K562 (cell line): ENCODE measurements around the gene PRSS37. TPM values are rescaled to one million over a fixed set of nuclear protein-coding genes. Genes with fewer than 3 reads are reported as not detected.

Experiments
- ATAC-seq: fragments of 200-7000 bp; cut with Tn5 transposase; 3 replicates; pipeline ENCODE4 v1.9.1; 2020; ENCODE audit warnings: moderate library complexity
- BruUV-seq: library from RNA; stranded (reverse); fragments of 400-500 nt; replicated peaks from 2 replicates; lab custom pipeline; 2021; lab: Mats Ljungman, UMichigan
- CTCF ChIA-PET: fragments of 300-600 bp; formaldehyde crosslinking; extraction: SDS; loops from one replicate; lab custom pipeline; 2021; ENCODE audit warnings: low intra/inter-chr PET ratio; lab: Yijun Ruan, JAX
- POLR2A ChIA-PET: fragments of 300-600, 350-650 bp; sonication (Branson Sonifier 250); formaldehyde crosslinking; extraction: SDS; loops from one replicate; lab custom pipeline; 2021; ENCODE audit warnings: antibody characterized with exemption, inconsistent platforms; lab: Yijun Ruan, JAX
- DNase-seq, 4 experiments: peaks; one replicate each; pipeline versions ENCODE4 v3.0.0 to v3.0.0-alpha.2; 2011 to 2018; ENCODE audit warnings: low spot score in 3 of 4, mixed read lengths in 3 of 4; ENCODE audit errors: extremely low read depth in 1 of 4
- FAIRE-seq: peaks from 2 replicates; lab custom pipeline; 2011; peaks lifted over from hg19 to GRCh38; lab: Jason Lieb, UNC
- H2AFZ ChIP-seq: 2 replicates; pipeline ENCODE4 v1.6.0; 2011; ENCODE audit warnings: low read depth, low read length, control low read depth, inconsistent platforms
- H3K27ac ChIP-seq: fragments of 200-600 bp; 3 replicates; pipeline ENCODE4 v1.8.0; 2011; ENCODE audit warnings: low read depth, mild to moderate bottlenecking, control low read depth, inconsistent platforms, low read length, moderate library complexity, mixed read lengths; ENCODE audit errors: extremely low read depth
- H3K27me3 ChIP-seq, 2 experiments: fragments of 300-600 bp in 1 of 2; 2 replicates in 1 of 2; 3 replicates in 1 of 2; pipeline versions ENCODE4 v1.6.0 to v1.8.0; 2011; ENCODE audit warnings: inconsistent platforms in 2 of 2, low read length in 2 of 2, mild to moderate bottlenecking in 1 of 2, mixed read lengths in 1 of 2, moderate library complexity in 1 of 2; ENCODE audit not compliant: control insufficient read depth in 2 of 2, insufficient read depth in 2 of 2
- H3K36me3 ChIP-seq: fragments of 300-600 bp; 3 replicates; pipeline ENCODE4 v1.8.0; 2011; ENCODE audit warnings: mild to moderate bottlenecking, low read length, inconsistent platforms; ENCODE audit not compliant: control insufficient read depth, insufficient read depth
- H3K4me1 ChIP-seq, 2 experiments: fragments of 200-600 bp in 1 of 2; replicated peaks in 1 of 2; 2 replicates in 1 of 2; 3 replicates in 1 of 2; pipeline versions ENCODE4 v1.5.1 to v1.8.0; 2011; ENCODE audit warnings: inconsistent platforms in 2 of 2, low read length in 2 of 2, mild to moderate bottlenecking in 1 of 2, mixed read lengths in 1 of 2, moderate library complexity in 1 of 2; ENCODE audit not compliant: control insufficient read depth in 2 of 2, insufficient read depth in 2 of 2
- H3K4me2 ChIP-seq: 2 replicates; pipeline ENCODE4 v1.6.1; 2011; ENCODE audit warnings: low read length, control low read depth, inconsistent platforms, mixed read lengths; ENCODE audit not compliant: insufficient read depth
- H3K4me3 ChIP-seq: fragments of 200-600 bp; sonication (generic), shearing (Covaris generic); 2 replicates; pipeline ENCODE4 v1.5.1; 2016; ENCODE audit warnings: control low read depth, inconsistent platforms
- H3K79me2 ChIP-seq: fragments of 200-600 bp; 3 replicates; pipeline ENCODE4 v1.8.0; 2011; ENCODE audit warnings: low read length, inconsistent platforms; ENCODE audit not compliant: control insufficient read depth, insufficient read depth
- H3K9ac ChIP-seq, 2 experiments: 2 replicates each; pipeline versions ENCODE4 v1.6.0 to v1.6.1; 2011; ENCODE audit warnings: low read depth in 2 of 2, low read length in 2 of 2, control low read depth in 1 of 2, inconsistent platforms in 1 of 2, mild to moderate bottlenecking in 1 of 2, mixed read lengths in 1 of 2; ENCODE audit not compliant: insufficient read depth in 1 of 2
- H3K9me1 ChIP-seq: one replicate; pipeline ENCODE4 v1.6.0; 2011; ENCODE audit warnings: inconsistent platforms, mild to moderate bottlenecking, low read length, moderate library complexity; ENCODE audit not compliant: control insufficient read depth, insufficient read depth
- H3K9me3 ChIP-seq: replicated peaks from 2 replicates; pipeline ENCODE4 v1.5.1; 2011; ENCODE audit warnings: low read depth, low read length, inconsistent platforms; ENCODE audit not compliant: control insufficient read depth, insufficient read depth
- H4K20me1 ChIP-seq: replicated peaks from 2 replicates; pipeline ENCODE4 v1.6.1; 2011; ENCODE audit warnings: low read length, inconsistent platforms, mixed read lengths; ENCODE audit not compliant: control insufficient read depth, insufficient read depth
- BHLHE40 ChIP-seq: IDR thresholded peaks from 2 replicates; pipeline ENCODE4 v1.6.1; 2011; ENCODE audit warnings: low read length, improper control_type of control experiment
- CSDE1 ChIP-seq, 2 experiments: fragments of 450-650 bp; IDR thresholded peaks; 2 replicates each; pipeline ENCODE4 v1.6.1; 2016; ENCODE audit warnings: mild to moderate bottlenecking in 1 of 2
- ETV1 ChIP-seq: fragments of 450-650 bp; conservative IDR thresholded peaks from 2 replicates; pipeline ENCODE4 v1.6.1; 2016; ENCODE audit warnings: missing genetic modification characterization, control low read depth, low read depth, missing compliant biosample characterization
- POU5F1 ChIP-seq: fragments of 150-350 bp; IDR thresholded peaks from 2 replicates; pipeline ENCODE4 v1.6.1; 2014; ENCODE audit warnings: borderline replicate concordance, low read length, low read depth, mild to moderate bottlenecking; ENCODE audit not compliant: partially characterized antibody
- RAD21 ChIP-seq, 2 experiments: fragments of 250-450 bp in 1 of 2; fragments of 450-650 bp in 1 of 2; sonication (Bioruptor Pico) in 1 of 2; formaldehyde crosslinking in 1 of 2; IDR thresholded peaks in 1 of 2; conservative IDR thresholded peaks in 1 of 2; 2 replicates each; pipeline versions ENCODE4 v1.4.0 to v1.8.0; 2020 to 2022; ENCODE audit warnings: mild to moderate bottlenecking in 2 of 2, moderate library complexity in 1 of 2
- RBM39 ChIP-seq: fragments of 200-400 bp; formaldehyde crosslinking; optimal IDR thresholded peaks from 2 replicates; pipeline ENCODE3; 2018; ENCODE audit warnings: low read depth, low read length
- SNIP1 ChIP-seq: fragments of 450-650 bp; IDR thresholded peaks from 2 replicates; pipeline ENCODE4 v1.7.1; 2017; ENCODE audit warnings: low read depth, mild to moderate bottlenecking
- ZNF133 ChIP-seq: fragments of 250-450 bp; sonication (Bioruptor Pico); IDR thresholded peaks from 2 replicates; pipeline ENCODE4 v1.4.0; 2020; ENCODE audit warnings: mild to moderate bottlenecking
- ZNF436 ChIP-seq: fragments of 250-450, 450-650 bp; sonication (Bioruptor Pico); formaldehyde crosslinking; IDR thresholded peaks from 2 replicates; pipeline ENCODE4 v1.7.0; 2020; ENCODE audit warnings: mild to moderate bottlenecking
- ZNF561 ChIP-seq: fragments of 450-650 bp; formaldehyde crosslinking; conservative IDR thresholded peaks from 2 replicates; pipeline ENCODE4 v1.4.0; 2020; ENCODE audit warnings: mild to moderate bottlenecking, moderate library complexity
- ZNF77 ChIP-seq: fragments of 250-450 bp; sonication (Bioruptor Pico); IDR thresholded peaks from 2 replicates; pipeline ENCODE4 v1.5.0; 2020
- WGBS: fragments of 100-300 bp; shearing (Covaris generic); methylation state at CpG from one replicate; pipeline ENCODE4 v1.1.6; 2016; ENCODE audit warnings: low coverage, mixed read lengths; ENCODE audit not compliant: insufficient coverage; ENCODE audit errors: missing lambda C conversion rate; 5-methylcytosine and 5-hydroxymethylcytosine counted together
- in situ Hi-C: fragments of 300-500 bp; cut with MboI; formaldehyde crosslinking; loops from 4 replicates; pipeline ENCODE4 v1.15.0; 2018; ENCODE audit warnings: inconsistent platforms, mixed read lengths
- intact Hi-C: fragments of 100-400 bp; cut with micrococcal nuclease; formaldehyde crosslinking; loops from 2 replicates; pipeline ENCODE4 v1.14.2; 2022
- polyA plus RNA-seq, 8 experiments: library from polyadenylated mRNA; depleted of rRNA in 4 of 8; stranded (reverse) in 5 of 8; unstranded in 3 of 8; fragments of >200 nt; fragmentation: Nextera tagmentation in 2 of 8; fragmentation: Illumina TruSeq in 1 of 8; extraction: Ambion mirVana in 2 of 8; extraction: Trizol in 1 of 8; gene quantifications; 2 replicates each; pipeline versions ENCODE4 v1.2.1 to v1.2.3, GENCODE V29; 2011 to 2014; ENCODE audit warnings: inconsistent platforms in 1 of 8, missing spikeins in 1 of 8
- total RNA-seq, 7 experiments: library from RNA; depleted of rRNA in 6 of 7; stranded (reverse); fragments of >200 nt in 6 of 7; fragmentation: Illumina TruSeq in 2 of 7; extraction: Trizol in 2 of 7; gene quantifications; 2 replicates each; pipeline versions ENCODE4 v1.2.1 to v1.2.3, GENCODE V29; 2011 to 2021; ENCODE audit warnings: low replicate concordance in 1 of 7
- TF ChIP-seq, protein P1 (sequence below): sonication (generic); formaldehyde crosslinking; IDR thresholded peaks from 2 replicates; pipeline ENCODE4 v1.8.0; 2022; ENCODE audit warnings: missing genetic modification reagents, mild to moderate bottlenecking, borderline replicate concordance

Gene PRSS37
- total and polyA plus RNA-seq, 9 of the 15 experiments (the other 6 are each of a cell fraction or from before 2014, with no cell fraction given) = not detected

DNA sequence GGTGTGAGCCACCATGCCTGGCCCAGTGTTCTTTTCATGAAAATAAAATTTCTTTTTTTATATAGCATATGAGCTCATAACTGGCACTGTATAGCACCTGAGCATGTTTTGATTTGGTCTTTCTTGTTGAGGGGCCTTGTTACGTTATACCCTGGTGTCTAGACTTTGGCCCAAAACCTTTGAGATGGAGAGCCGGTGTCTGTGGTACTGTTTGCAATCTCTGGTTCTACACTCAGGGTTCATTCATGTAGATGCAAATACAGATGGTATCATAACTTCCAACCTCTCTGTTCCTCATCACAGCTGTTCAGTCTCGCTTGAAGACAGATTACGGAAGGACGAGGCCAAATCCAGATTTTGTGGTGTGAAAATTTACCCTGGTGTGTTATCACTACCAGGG is 51.4 kb downstream of the PRSS37 start, which contains the start of gene TAS2R5 (continued):
- TF ChIP-seq, protein P1, sequence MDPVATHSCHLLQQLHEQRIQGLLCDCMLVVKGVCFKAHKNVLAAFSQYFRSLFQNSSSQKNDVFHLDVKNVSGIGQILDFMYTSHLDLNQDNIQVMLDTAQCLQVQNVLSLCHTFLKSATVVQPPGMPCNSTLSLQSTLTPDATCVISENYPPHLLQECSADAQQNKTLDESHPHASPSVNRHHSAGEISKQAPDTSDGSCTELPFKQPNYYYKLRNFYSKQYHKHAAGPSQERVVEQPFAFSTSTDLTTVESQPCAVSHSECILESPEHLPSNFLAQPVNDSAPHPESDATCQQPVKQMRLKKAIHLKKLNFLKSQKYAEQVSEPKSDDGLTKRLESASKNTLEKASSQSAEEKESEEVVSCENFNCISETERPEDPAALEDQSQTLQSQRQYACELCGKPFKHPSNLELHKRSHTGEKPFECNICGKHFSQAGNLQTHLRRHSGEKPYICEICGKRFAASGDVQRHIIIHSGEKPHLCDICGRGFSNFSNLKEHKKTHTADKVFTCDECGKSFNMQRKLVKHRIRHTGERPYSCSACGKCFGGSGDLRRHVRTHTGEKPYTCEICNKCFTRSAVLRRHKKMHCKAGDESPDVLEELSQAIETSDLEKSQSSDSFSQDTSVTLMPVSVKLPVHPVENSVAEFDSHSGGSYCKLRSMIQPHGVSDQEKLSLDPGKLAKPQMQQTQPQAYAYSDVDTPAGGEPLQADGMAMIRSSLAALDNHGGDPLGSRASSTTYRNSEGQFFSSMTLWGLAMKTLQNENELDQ = no peak
- no peak for TF ChIP-seq ZNF436 (CRISPR knock-in tag)
- TF ChIP-seq ZNF77 (CRISPR knock-in tag) = no peak
- no peak for TF ChIP-seq RAD21 (CRISPR knock-in tag; conservative IDR thresholded peaks at IDR 0.05 in 1 of 2, IDR thresholded peaks at IDR 0.05 in 1 of 2)
- TF ChIP-seq SNIP1 = no peak

DNA sequence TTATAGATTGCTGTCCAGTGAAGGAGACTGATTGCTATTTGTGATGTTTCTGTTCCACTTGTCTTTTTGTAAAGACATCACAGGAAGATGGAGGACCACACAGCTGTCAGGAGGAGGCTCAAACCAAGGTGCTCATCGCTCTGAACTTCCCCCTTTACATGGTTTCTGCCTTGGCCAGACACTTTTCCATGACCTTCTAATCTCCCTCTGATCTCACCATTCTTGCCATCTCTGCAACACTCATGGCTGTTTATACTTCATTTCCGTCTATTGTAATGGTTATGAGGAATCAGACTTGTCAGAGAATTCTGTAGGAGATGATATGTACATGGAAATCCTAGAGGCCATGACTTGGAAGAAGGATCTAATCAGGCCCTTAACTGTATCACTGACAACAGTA is 53.0 kb downstream of the PRSS37 start:
- ATAC-seq (no peak), DNase-seq (no peak), FAIRE-seq (no peak)
- no peak overlapping the region for H3K4me2 ChIP-seq
- H4K20me1 ChIP-seq = no peaks in the 10 kb centered on the region
- BruUV-seq = no TSS peak
- peaks cover 26% of the 10 kb centered on the region; the same call in 1 of the 3 replicates for H3K36me3 ChIP-seq
- H3K9me3 ChIP-seq = no peaks in the 10 kb centered on the region
- TF ChIP-seq BHLHE40 = no peak
- TF ChIP-seq RBM39 = no peak
- no peak for TF ChIP-seq ZNF561 (CRISPR knock-in tag)
- TF ChIP-seq CSDE1 (IDR thresholded peaks at IDR 0.05) = no peak
- TF ChIP-seq POU5F1 = no peak
- TF ChIP-seq ETV1 (tag) = no peak
- no peak for TF ChIP-seq ZNF133 (CRISPR knock-in tag)
- CTCF ChIA-PET = no interaction called here
- no peak overlapping the region for H2AFZ ChIP-seq
- intact Hi-C loops = no loop called here
- H3K79me2 ChIP-seq = peaks cover 2% of the 10 kb centered on the region; the same call in 1 of the 3 replicates
- no peak overlapping the region for H3K9ac ChIP-seq
- 83% methylated on average over 2 of the region's 2 CpGs for WGBS
- H3K27ac ChIP-seq = no peak overlapping the region
- POLR2A ChIA-PET = no interaction called here
- no peaks in the 10 kb centered on the region for H3K27me3 ChIP-seq
- H3K4me3 ChIP-seq = no peak overlapping the region
- no peaks in the 10 kb centered on the region for H3K4me1 ChIP-seq
- H3K9me1 ChIP-seq = no peaks in the 10 kb centered on the region
- in situ Hi-C loops = no loop called here

Other genes with a start within 250 kb of the PRSS37 start
Only the 7 nearest of the 10 such genes appear.
- 536 and 718 TPM in 2 replicates for gene SSBP1, start 103.1 kb downstream of the PRSS37 start, total RNA-seq (2014; rRNA removed)
- 835 and 917 TPM in 2 replicates for gene SSBP1, start 103.1 kb downstream of the PRSS37 start, total RNA-seq (2014; rRNA removed; fragmentation: Illumina TruSeq; extraction: Trizol)
- gene SSBP1, start 103.1 kb downstream of the PRSS37 start, total RNA-seq (2015; rRNA removed; fragmentation: Illumina TruSeq; extraction: Trizol) = 750 and 772 TPM in 2 replicates
- gene SSBP1, start 103.1 kb downstream of the PRSS37 start, total RNA-seq (2021) = 404 and 407 TPM in 2 replicates
- 318 and 487 TPM in 2 replicates for gene SSBP1, start 103.1 kb downstream of the PRSS37 start, polyA plus RNA-seq (2011; rRNA removed)
- 826 and 1,031 TPM in 2 replicates for gene SSBP1, start 103.1 kb downstream of the PRSS37 start, polyA plus RNA-seq (2014; fragmentation: Illumina TruSeq; extraction: Trizol)
- 1,000 to 10,000 TPM; 1,649 to 1,996 TPM for gene SSBP1, start 103.1 kb downstream of the PRSS37 start, polyA plus RNA-seq (2014; fragmentation: Nextera tagmentation; extraction: Ambion mirVana)
- 873 and 941 TPM in 2 replicates for gene SSBP1, start 103.1 kb downstream of the PRSS37 start, polyA plus RNA-seq (2014; rRNA removed)
- 0.69 and 1.4 TPM in 2 replicates for gene TAS2R3, start 77.4 kb downstream of the PRSS37 start, total RNA-seq (2014; rRNA removed)
- 1.2 and 2.4 TPM in 2 replicates for gene TAS2R3, start 77.4 kb downstream of the PRSS37 start, total RNA-seq (2014; rRNA removed; fragmentation: Illumina TruSeq; extraction: Trizol)
- gene TAS2R3, start 77.4 kb downstream of the PRSS37 start, total RNA-seq (2015; rRNA removed; fragmentation: Illumina TruSeq; extraction: Trizol) = 1.6 and 1.8 TPM in 2 replicates
- 1.0 and 1.2 TPM in 2 replicates for gene TAS2R3, start 77.4 kb downstream of the PRSS37 start, total RNA-seq (2021)
- 1.9 TPM in 2 replicates for gene TAS2R3, start 77.4 kb downstream of the PRSS37 start, polyA plus RNA-seq (2011; rRNA removed)
- 0.37 and 0.39 TPM in 2 replicates for gene TAS2R3, start 77.4 kb downstream of the PRSS37 start, polyA plus RNA-seq (2014; fragmentation: Illumina TruSeq; extraction: Trizol)
- not detected for gene TAS2R3, start 77.4 kb downstream of the PRSS37 start, polyA plus RNA-seq (2014; fragmentation: Nextera tagmentation; extraction: Ambion mirVana)
- gene TAS2R3, start 77.4 kb downstream of the PRSS37 start, polyA plus RNA-seq (2014; rRNA removed) = 0.54 TPM in 1 of 2 replicates, not detected in the other
- 0.86 and 1.3 TPM in 2 replicates for gene TAS2R4, start 64.8 kb downstream of the PRSS37 start, total RNA-seq (2014; rRNA removed)
- 1.4 and 2.2 TPM in 2 replicates for gene TAS2R4, start 64.8 kb downstream of the PRSS37 start, total RNA-seq (2014; rRNA removed; fragmentation: Illumina TruSeq; extraction: Trizol)
- gene TAS2R4, start 64.8 kb downstream of the PRSS37 start, total RNA-seq (2015; rRNA removed; fragmentation: Illumina TruSeq; extraction: Trizol) = 2.1 TPM in 2 replicates
- 0.51 and 0.63 TPM in 2 replicates for gene TAS2R4, start 64.8 kb downstream of the PRSS37 start, total RNA-seq (2021)
- gene TAS2R4, start 64.8 kb downstream of the PRSS37 start, polyA plus RNA-seq (2011; rRNA removed) = 1.4 and 1.8 TPM in 2 replicates
- gene TAS2R4, start 64.8 kb downstream of the PRSS37 start, polyA plus RNA-seq (2014; fragmentation: Illumina TruSeq; extraction: Trizol) = 0.60 and 0.68 TPM in 2 replicates
- gene TAS2R4, start 64.8 kb downstream of the PRSS37 start, polyA plus RNA-seq (2014; fragmentation: Nextera tagmentation; extraction: Ambion mirVana) = under 1 TPM; 0.04 to 0.10 TPM
- 0.45 and 0.60 TPM in 2 replicates for gene TAS2R4, start 64.8 kb downstream of the PRSS37 start, polyA plus RNA-seq (2014; rRNA removed)
- 0.65 and 1.00 TPM in 2 replicates for gene TAS2R5, start 51.3 kb downstream of the PRSS37 start, total RNA-seq (2014; rRNA removed)
- 1.9 and 2.2 TPM in 2 replicates for gene TAS2R5, start 51.3 kb downstream of the PRSS37 start, total RNA-seq (2014; rRNA removed; fragmentation: Illumina TruSeq; extraction: Trizol)
- 1.4 and 1.6 TPM in 2 replicates for gene TAS2R5, start 51.3 kb downstream of the PRSS37 start, total RNA-seq (2015; rRNA removed; fragmentation: Illumina TruSeq; extraction: Trizol)
- 1.1 TPM in 2 replicates for gene TAS2R5, start 51.3 kb downstream of the PRSS37 start, total RNA-seq (2021)
- gene TAS2R5, start 51.3 kb downstream of the PRSS37 start, polyA plus RNA-seq (2011; rRNA removed) = 4.5 and 6.3 TPM in 2 replicates
- 1.6 and 2.2 TPM in 2 replicates for gene TAS2R5, start 51.3 kb downstream of the PRSS37 start, polyA plus RNA-seq (2014; fragmentation: Illumina TruSeq; extraction: Trizol)
- under 1 TPM; 0.35 to 0.37 TPM for gene TAS2R5, start 51.3 kb downstream of the PRSS37 start, polyA plus RNA-seq (2014; fragmentation: Nextera tagmentation; extraction: Ambion mirVana)
- 2.1 and 2.2 TPM in 2 replicates for gene TAS2R5, start 51.3 kb downstream of the PRSS37 start, polyA plus RNA-seq (2014; rRNA removed)
- not detected in 2 replicates for gene OR9A4, start 74.9 kb upstream of the PRSS37 start, total RNA-seq (2014; rRNA removed)
- gene OR9A4, start 74.9 kb upstream of the PRSS37 start, total RNA-seq (2014; rRNA removed; fragmentation: Illumina TruSeq; extraction: Trizol) = not detected in 2 replicates
- not detected in 2 replicates for gene OR9A4, start 74.9 kb upstream of the PRSS37 start, total RNA-seq (2015; rRNA removed; fragmentation: Illumina TruSeq; extraction: Trizol)
- gene OR9A4, start 74.9 kb upstream of the PRSS37 start, total RNA-seq (2021) = not detected in 2 replicates
- gene OR9A4, start 74.9 kb upstream of the PRSS37 start, polyA plus RNA-seq (2011; rRNA removed) = not detected in 2 replicates
- gene OR9A4, start 74.9 kb upstream of the PRSS37 start, polyA plus RNA-seq (2014; fragmentation: Illumina TruSeq; extraction: Trizol) = not detected in 2 replicates
- gene OR9A4, start 74.9 kb upstream of the PRSS37 start, polyA plus RNA-seq (2014; fragmentation: Nextera tagmentation; extraction: Ambion mirVana) = not detected
- not detected in 2 replicates for gene OR9A4, start 74.9 kb upstream of the PRSS37 start, polyA plus RNA-seq (2014; rRNA removed)
- gene CLEC5A, start 105.5 kb upstream of the PRSS37 start, total RNA-seq (2014; rRNA removed) = not detected in 2 replicates
- not detected in 2 replicates for gene CLEC5A, start 105.5 kb upstream of the PRSS37 start, total RNA-seq (2014; rRNA removed; fragmentation: Illumina TruSeq; extraction: Trizol)
- gene CLEC5A, start 105.5 kb upstream of the PRSS37 start, total RNA-seq (2015; rRNA removed; fragmentation: Illumina TruSeq; extraction: Trizol) = not detected in 2 replicates
- gene CLEC5A, start 105.5 kb upstream of the PRSS37 start, total RNA-seq (2021) = not detected in 2 replicates
- not detected in 2 replicates for gene CLEC5A, start 105.5 kb upstream of the PRSS37 start, polyA plus RNA-seq (2011; rRNA removed)
- not detected in 2 replicates for gene CLEC5A, start 105.5 kb upstream of the PRSS37 start, polyA plus RNA-seq (2014; fragmentation: Illumina TruSeq; extraction: Trizol)
- not detected for gene CLEC5A, start 105.5 kb upstream of the PRSS37 start, polyA plus RNA-seq (2014; fragmentation: Nextera tagmentation; extraction: Ambion mirVana)
- not detected in 2 replicates for gene CLEC5A, start 105.5 kb upstream of the PRSS37 start, polyA plus RNA-seq (2014; rRNA removed)
- not detected in 2 replicates for gene TAS2R38, start 132.3 kb upstream of the PRSS37 start, total RNA-seq (2014; rRNA removed)
- not detected in 2 replicates for gene TAS2R38, start 132.3 kb upstream of the PRSS37 start, total RNA-seq (2014; rRNA removed; fragmentation: Illumina TruSeq; extraction: Trizol)
- gene TAS2R38, start 132.3 kb upstream of the PRSS37 start, total RNA-seq (2015; rRNA removed; fragmentation: Illumina TruSeq; extraction: Trizol) = not detected in 2 replicates
- not detected in 2 replicates for gene TAS2R38, start 132.3 kb upstream of the PRSS37 start, total RNA-seq (2021)
- not detected in 2 replicates for gene TAS2R38, start 132.3 kb upstream of the PRSS37 start, polyA plus RNA-seq (2011; rRNA removed)
- not detected in 2 replicates for gene TAS2R38, start 132.3 kb upstream of the PRSS37 start, polyA plus RNA-seq (2014; fragmentation: Illumina TruSeq; extraction: Trizol)
- not detected for gene TAS2R38, start 132.3 kb upstream of the PRSS37 start, polyA plus RNA-seq (2014; fragmentation: Nextera tagmentation; extraction: Ambion mirVana)
- gene TAS2R38, start 132.3 kb upstream of the PRSS37 start, polyA plus RNA-seq (2014; rRNA removed) = not detected in 2 replicates